ENCODE data around the gene HEXIM2. TPM values are rescaled to one million over a fixed set of nuclear protein-coding genes. Genes with fewer than 3 reads are reported as not detected.

The HEXIM2 gene
- total and polyA plus RNA-seq, 3 donors from 2014 or later, result 35.9 to 76.8 (median 47.7) TPM

- intact Hi-C loops (cut with DNase I; ENCODE audit: low total_unique reads), result no loop called here
- WGBS, 2 donors, result 71 to 80% methylated on average over 11 of the region's 11 CpGs
Measured at GRCh38 chr17:45190503-45191255, 29.0 kb downstream of the HEXIM2 start.

GRCh38 chr17:45195424-45195823 is 33.7 kb downstream of the HEXIM2 start:
- H3K4me3 ChIP-seq, result no peak overlapping the region
- peak overlapping the region in 1 of 2 donors; percentile 39 for H3K27ac ChIP-seq
- no peaks in the 10 kb centered on the region for H3K9me3 ChIP-seq
- no peak for DNase-seq
- peaks cover 22% of the 10 kb centered on the region for H3K4me1 ChIP-seq
- intact Hi-C loops (cut with DNase I; ENCODE audit: low total_unique reads), result no loop called here
- no peaks in the 10 kb centered on the region for H3K27me3 ChIP-seq
- TF ChIP-seq CTCF (IDR thresholded peaks at IDR 0.05) (no peak), POLR2A (IDR thresholded peaks at IDR 0.05) (no peak)
- no peaks in the 10 kb centered on the region for H3K36me3 ChIP-seq (ENCODE audit: low read depth, missing control alignments)

More at GRCh38 chr17:45190503-45191255, 29.0 kb downstream of the HEXIM2 start:
- no peak for TF ChIP-seq CTCF (IDR thresholded peaks at IDR 0.05)
- no peak for TF ChIP-seq POLR2A (IDR thresholded peaks at IDR 0.05)
- Histone ChIP-seq H3K4me1 (peaks cover 7% of the 10 kb centered on the region), H3K36me3 (ENCODE audit: low read depth, missing control alignments) (no peaks in the 10 kb centered on the region), H3K27ac (peak overlapping the region; percentile 5 to 41), H3K4me3 (no peak overlapping the region), H3K27me3 (no peaks in the 10 kb centered on the region), H3K9me3 (no peaks in the 10 kb centered on the region)
- no peak for DNase-seq

GRCh38 chr17:45197108-45197507 is 35.4 kb downstream of the HEXIM2 start:
- Histone ChIP-seq H3K27ac (peak overlapping the region; percentile 13 to 43), H3K9me3 (no peaks in the 10 kb centered on the region), H3K27me3 (no peaks in the 10 kb centered on the region), H3K36me3 (ENCODE audit: low read depth, missing control alignments) (no peaks in the 10 kb centered on the region), H3K4me3 (no peak overlapping the region), H3K4me1 (peaks cover 21% of the 10 kb centered on the region)
- 67 to 71% methylated on average over 6 of the region's 6 CpGs for WGBS, 2 donors
- TF ChIP-seq POLR2A (IDR thresholded peaks at IDR 0.05) (no peak), CTCF (IDR thresholded peaks at IDR 0.05) (no peak)
- no peak for DNase-seq
- intact Hi-C loops (cut with DNase I; ENCODE audit: low total_unique reads), result no loop called here

- WGBS, 2 donors, result 4 to 11% methylated on average over 11 to 14 of the region's 16 CpGs
- no peaks in the 10 kb centered on the region for H3K36me3 ChIP-seq (ENCODE audit: low read depth, missing control alignments)
- H3K27me3 ChIP-seq, result no peaks in the 10 kb centered on the region
- no peaks in the 10 kb centered on the region for H3K9me3 ChIP-seq
- H3K4me3 ChIP-seq, result no peak overlapping the region
- DNase-seq, result peak; percentile 94
- H3K4me1 ChIP-seq, result peaks cover 21% of the 10 kb centered on the region
- TF ChIP-seq CTCF (IDR thresholded peaks at IDR 0.05) (peak; percentile 91 to 99 (median 98)), POLR2A (IDR thresholded peaks at IDR 0.05) (no peak)
- intact Hi-C loops (cut with DNase I; ENCODE audit: low total_unique reads), result no loop called here
- peak overlapping the region; percentile 13 to 43 for H3K27ac ChIP-seq
Measured at GRCh38 chr17:45197555-45198334, 36.1 kb downstream of the HEXIM2 start.

Data from testis (tissue), 3 donors.